CD4-positive, alpha-beta T cell treated with Interleukin-6 for 4 hours (primary cell): ENCODE data around the gene INPP4A.

Source experiments
- DNase-seq: peaks from one replicate; pipeline ENCODE4 v3.0.0-alpha.2; 2020; ENCODE audit warnings: mixed read lengths

INPP4A gene

GRCh38 chr2:98478088-98478551, 33.5 kb downstream of the INPP4A start:
- no peak for DNase-seq

GRCh38 chr2:98478907-98479306, 34.2 kb downstream of the INPP4A start:
- peak; percentile 68 for DNase-seq

- no peak for DNase-seq
These were observed 34.7 kb downstream of the INPP4A start for GRCh38 chr2:98479371-98479770.

- DNase-seq, result peak; percentile 62
These were observed 35.4 kb downstream of the INPP4A start for GRCh38 chr2:98479959-98480524.

GRCh38 chr2:98480598-98480997, 35.9 kb downstream of the INPP4A start:
- no peak for DNase-seq

- DNase-seq, result no peak
These were observed 37.7 kb downstream of the INPP4A start for GRCh38 chr2:98482362-98482761.

- DNase-seq, result no peak
These were observed 38.7 kb downstream of the INPP4A start for GRCh38 chr2:98483257-98483861.

- no peak for DNase-seq
These were observed 39.5 kb downstream of the INPP4A start for GRCh38 chr2:98484121-98484557.

- DNase-seq, result peak; percentile 18
These were observed 40.2 kb downstream of the INPP4A start for GRCh38 chr2:98484652-98485452.

GRCh38 chr2:98485453-98485755, 40.7 kb downstream of the INPP4A start:
- DNase-seq, result no peak

- no peak for DNase-seq
These were observed 41.8 kb downstream of the INPP4A start for GRCh38 chr2:98486374-98486981.

GRCh38 chr2:98487101-98487805, 42.6 kb downstream of the INPP4A start:
- no peak for DNase-seq

- DNase-seq, result peak; percentile 71
These were observed 43.1 kb downstream of the INPP4A start for GRCh38 chr2:98487806-98488189.

- no peak for DNase-seq
These were observed 43.6 kb downstream of the INPP4A start for GRCh38 chr2:98488252-98488651.

- no peak for DNase-seq
These were observed 44.8 kb downstream of the INPP4A start for GRCh38 chr2:98489486-98489885.

GRCh38 chr2:98489971-98490962, 45.6 kb downstream of the INPP4A start:
- DNase-seq, result no peak

GRCh38 chr2:98492441-98492840, 47.8 kb downstream of the INPP4A start:
- no peak for DNase-seq

GRCh38 chr2:98494699-98495098, 50.0 kb downstream of the INPP4A start:
- no peak for DNase-seq

- DNase-seq, result no peak
These were observed 52.3 kb downstream of the INPP4A start for GRCh38 chr2:98496750-98497493.

- DNase-seq, result no peak
These were observed 54.2 kb downstream of the INPP4A start for GRCh38 chr2:98498703-98499440.
